Breast epithelium (tissue), 3 donors: ENCODE measurements around the gene ZNF425.

Source experiments
- POLR2A ChIP-seq: fragments of 450-650 bp; IDR thresholded peaks from one replicate; pipeline ENCODE4 v1.6.1; 2016; ENCODE audit warnings: antibody characterized with exemption, mild to moderate bottlenecking, moderate library complexity
- TF ChIP-seq, protein P1 (sequence below), 3 donors: fragments of 450-650 bp; IDR thresholded peaks; one replicate each; pipeline ENCODE4 v1.5.1; 2016 to 2017; ENCODE audit warnings: antibody characterized with exemption in 3 of 3, mild to moderate bottlenecking in 3 of 3, moderate library complexity in 3 of 3

GRCh38 chr7:149126662-149127266 is 640 bp upstream of the ZNF425 start:
- no peak for TF ChIP-seq POLR2A
- TF ChIP-seq, protein P1, sequence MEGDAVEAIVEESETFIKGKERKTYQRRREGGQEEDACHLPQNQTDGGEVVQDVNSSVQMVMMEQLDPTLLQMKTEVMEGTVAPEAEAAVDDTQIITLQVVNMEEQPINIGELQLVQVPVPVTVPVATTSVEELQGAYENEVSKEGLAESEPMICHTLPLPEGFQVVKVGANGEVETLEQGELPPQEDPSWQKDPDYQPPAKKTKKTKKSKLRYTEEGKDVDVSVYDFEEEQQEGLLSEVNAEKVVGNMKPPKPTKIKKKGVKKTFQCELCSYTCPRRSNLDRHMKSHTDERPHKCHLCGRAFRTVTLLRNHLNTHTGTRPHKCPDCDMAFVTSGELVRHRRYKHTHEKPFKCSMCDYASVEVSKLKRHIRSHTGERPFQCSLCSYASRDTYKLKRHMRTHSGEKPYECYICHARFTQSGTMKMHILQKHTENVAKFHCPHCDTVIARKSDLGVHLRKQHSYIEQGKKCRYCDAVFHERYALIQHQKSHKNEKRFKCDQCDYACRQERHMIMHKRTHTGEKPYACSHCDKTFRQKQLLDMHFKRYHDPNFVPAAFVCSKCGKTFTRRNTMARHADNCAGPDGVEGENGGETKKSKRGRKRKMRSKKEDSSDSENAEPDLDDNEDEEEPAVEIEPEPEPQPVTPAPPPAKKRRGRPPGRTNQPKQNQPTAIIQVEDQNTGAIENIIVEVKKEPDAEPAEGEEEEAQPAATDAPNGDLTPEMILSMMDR (IDR thresholded peaks at IDR 0.05) = no peak
